ENCODE results near the gene HAUS2.

DNA sequence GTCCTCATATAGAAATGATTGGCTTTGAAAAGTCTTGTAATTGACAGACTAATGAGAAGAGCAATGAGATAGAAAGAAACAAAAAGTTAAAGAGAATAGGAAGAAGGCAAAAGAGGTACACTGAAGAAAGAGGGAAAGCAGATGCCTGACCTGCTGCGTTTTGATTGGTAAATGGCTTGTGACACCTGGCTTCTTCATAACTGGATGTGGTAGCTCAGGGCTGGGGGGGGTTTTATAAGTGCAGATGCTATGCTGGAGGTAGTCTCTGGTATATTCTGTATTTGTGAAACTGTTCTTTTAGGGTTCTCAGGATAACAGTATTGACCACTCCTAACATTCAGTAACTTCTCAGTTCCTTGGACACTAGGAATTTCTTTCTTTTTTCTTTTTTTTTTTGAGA lies 28.1 kb downstream of the HAUS2 start:
- TF ChIP-seq, protein P1, sequence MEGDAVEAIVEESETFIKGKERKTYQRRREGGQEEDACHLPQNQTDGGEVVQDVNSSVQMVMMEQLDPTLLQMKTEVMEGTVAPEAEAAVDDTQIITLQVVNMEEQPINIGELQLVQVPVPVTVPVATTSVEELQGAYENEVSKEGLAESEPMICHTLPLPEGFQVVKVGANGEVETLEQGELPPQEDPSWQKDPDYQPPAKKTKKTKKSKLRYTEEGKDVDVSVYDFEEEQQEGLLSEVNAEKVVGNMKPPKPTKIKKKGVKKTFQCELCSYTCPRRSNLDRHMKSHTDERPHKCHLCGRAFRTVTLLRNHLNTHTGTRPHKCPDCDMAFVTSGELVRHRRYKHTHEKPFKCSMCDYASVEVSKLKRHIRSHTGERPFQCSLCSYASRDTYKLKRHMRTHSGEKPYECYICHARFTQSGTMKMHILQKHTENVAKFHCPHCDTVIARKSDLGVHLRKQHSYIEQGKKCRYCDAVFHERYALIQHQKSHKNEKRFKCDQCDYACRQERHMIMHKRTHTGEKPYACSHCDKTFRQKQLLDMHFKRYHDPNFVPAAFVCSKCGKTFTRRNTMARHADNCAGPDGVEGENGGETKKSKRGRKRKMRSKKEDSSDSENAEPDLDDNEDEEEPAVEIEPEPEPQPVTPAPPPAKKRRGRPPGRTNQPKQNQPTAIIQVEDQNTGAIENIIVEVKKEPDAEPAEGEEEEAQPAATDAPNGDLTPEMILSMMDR (IDR thresholded peaks at IDR 0.05) = no peak
- TF ChIP-seq EZH2phosphoT487 (IDR thresholded peaks at IDR 0.05) (no peak), EZH2 (IDR thresholded peaks at IDR 0.05) (no peak)

Data from neural progenitor cell (in vitro differentiated cells).